CD4-positive, alpha-beta T cell (primary cell): ENCODE data around the gene SLC7A4. TPM values are rescaled to one million over a fixed set of nuclear protein-coding genes. Genes with fewer than 3 reads are reported as not detected.

Experiments used
- ATAC-seq: fragments of 200-7000 bp; cut with Tn5 transposase; one replicate; pipeline ENCODE4 v1.10.0; 2022; ENCODE audit warnings: mild to moderate bottlenecking; ENCODE audit not compliant: poor library complexity
- CTCF ChIA-PET: fragments of 350-600 bp; sonication (Branson Sonifier 250); formaldehyde crosslinking; loops from one replicate; lab custom pipeline; 2021; ENCODE audit warnings: antibody characterized with exemption, inconsistent platforms; lab: Charles Lee
- POLR2A ChIA-PET: fragments of 350-600 bp; sonication (Branson Sonifier 250); formaldehyde crosslinking; loops from one replicate; lab custom pipeline; 2021; ENCODE audit warnings: antibody characterized with exemption, inconsistent platforms; lab: Charles Lee
- DNase-seq, 14 experiments: peaks; one replicate each; pipeline ENCODE4 v3.0.0-alpha.2; 2013 to 2020; ENCODE audit warnings: mixed read lengths in 2 of 14
- H3K27ac ChIP-seq, 2 donors: one replicate each; pipeline versions ENCODE4 v1.5.1 to v1.7.0; 2013; ENCODE audit warnings: low read length in 2 of 2, low read depth in 1 of 2, mild to moderate bottlenecking in 1 of 2
- H3K27me3 ChIP-seq, 2 experiments: 1 replicate in 1 of 2; 2 replicates in 1 of 2; pipeline versions ENCODE4 v1.6.1 to v1.7.0; 2013; ENCODE audit warnings: low read length in 2 of 2, control low read depth in 1 of 2, mild to moderate bottlenecking in 1 of 2, moderate library complexity in 1 of 2; ENCODE audit not compliant: insufficient read depth in 2 of 2, control insufficient read depth in 1 of 2
- H3K36me3 ChIP-seq: one replicate; pipeline ENCODE4 v1.6.1; 2013; ENCODE audit warnings: low read length, control low read depth; ENCODE audit not compliant: insufficient read depth
- H3K4me1 ChIP-seq: one replicate; pipeline ENCODE4 v1.6.1; 2013; ENCODE audit warnings: low read length, control low read depth; ENCODE audit not compliant: insufficient read depth
- H3K4me3 ChIP-seq: one replicate; pipeline ENCODE4 v1.5.1; 2013; ENCODE audit warnings: mild to moderate bottlenecking, low read length, moderate library complexity
- H3K9me3 ChIP-seq, 2 experiments: 1 replicate in 1 of 2; 2 replicates in 1 of 2; pipeline versions ENCODE4 v1.6.1 to v1.7.0; 2013; ENCODE audit warnings: low read length in 2 of 2, mild to moderate bottlenecking in 2 of 2, control low read depth in 1 of 2, moderate library complexity in 1 of 2; ENCODE audit not compliant: control insufficient read depth in 1 of 2, insufficient read depth in 1 of 2
- H3K27ac Mint-ChIP-seq: one replicate; pipeline ENCODE4 v1.8.0; 2020; ENCODE audit warnings: mixed read lengths
- H3K27me3 Mint-ChIP-seq: one replicate; pipeline ENCODE4 v1.8.0; 2021; ENCODE audit warnings: mixed read lengths
- H3K36me3 Mint-ChIP-seq: one replicate; pipeline ENCODE4 v1.8.0; 2021; ENCODE audit warnings: low read depth, mixed read lengths
- H3K4me1 Mint-ChIP-seq: one replicate; pipeline ENCODE4 v1.8.0; 2021; ENCODE audit warnings: low read depth, mixed read lengths
- H3K4me3 Mint-ChIP-seq: one replicate; pipeline ENCODE4 v1.8.0; 2020; ENCODE audit warnings: mild to moderate bottlenecking, mixed read lengths
- H3K9me3 Mint-ChIP-seq: one replicate; pipeline ENCODE4 v1.8.0; 2020; ENCODE audit warnings: mixed read lengths
- CTCF ChIP-seq: fragments of 200-600 bp; IDR thresholded peaks from one replicate; pipeline ENCODE4 v1.8.0; 2022; ENCODE audit warnings: antibody characterized with exemption, mild to moderate bottlenecking
- intact Hi-C, 2 experiments: fragments of 100-400 bp; cut with DNase I in 1 of 2; cut with micrococcal nuclease in 1 of 2; formaldehyde crosslinking; loops; one replicate each; pipeline versions ENCODE4 v1.15.1 to v1.9.0; 2023 to 2025; cut with DNase I, micrococcal nuclease
- total RNA-seq, 174 experiments: library from RNA in 2 of 174; stranded (reverse) in 2 of 174; gene quantifications; one replicate each; pipeline ENCODE4 v1.2.3 and lab custom pipeline; 2021 to 2026

The SLC7A4 gene
- total RNA-seq, 2 experiments from 2014 or later: not detected

GRCh38 chr22:21078916-21079315, 46.6 kb upstream of the SLC7A4 start:
- ChIA-PET POLR2A (no interaction called here), CTCF (no interaction called here)
- no peak overlapping the region for H3K27ac ChIP-seq
- ATAC-seq (no peak), DNase-seq (no peak)
- H3K27me3 Mint-ChIP-seq: no peaks in the 10 kb centered on the region
- H3K9me3 ChIP-seq: no peaks in the 10 kb centered on the region
- TF ChIP-seq CTCF: no peak
- H3K4me3 ChIP-seq: no peak overlapping the region
- H3K9me3 Mint-ChIP-seq: no peaks in the 10 kb centered on the region
- no peaks in the 10 kb centered on the region for H3K27me3 ChIP-seq
- H3K4me3 Mint-ChIP-seq: no peak overlapping the region
- intact Hi-C loops: no loop called here
- H3K4me1 ChIP-seq: no peaks in the 10 kb centered on the region
- H3K27ac Mint-ChIP-seq: no peak overlapping the region
- H3K4me1 Mint-ChIP-seq: no peaks in the 10 kb centered on the region
- H3K36me3 Mint-ChIP-seq: no peaks in the 10 kb centered on the region
- H3K36me3 ChIP-seq: no peaks in the 10 kb centered on the region

GRCh38 chr22:21077884-21078508, 45.6 kb upstream of the SLC7A4 start:
- DNase-seq (no peak), ATAC-seq (no peak)
- Histone ChIP-seq H3K9me3 (no peaks in the 10 kb centered on the region), H3K4me1 (no peaks in the 10 kb centered on the region), H3K36me3 (no peaks in the 10 kb centered on the region), H3K4me3 (no peak overlapping the region), H3K27me3 (no peaks in the 10 kb centered on the region), H3K27ac (no peak overlapping the region)
- Mint-ChIP-seq H3K9me3 (no peaks in the 10 kb centered on the region), H3K36me3 (no peaks in the 10 kb centered on the region), H3K4me1 (no peaks in the 10 kb centered on the region), H3K27ac (no peak overlapping the region), H3K4me3 (no peak overlapping the region), H3K27me3 (no peaks in the 10 kb centered on the region)
- ChIA-PET CTCF (no interaction called here), POLR2A (no interaction called here)
- intact Hi-C loops: no loop called here
- TF ChIP-seq CTCF: no peak

GRCh38 chr22:21076912-21077625, 44.7 kb upstream of the SLC7A4 start:
- Mint-ChIP-seq H3K36me3 (no peaks in the 10 kb centered on the region), H3K27me3 (no peaks in the 10 kb centered on the region), H3K4me1 (no peaks in the 10 kb centered on the region), H3K9me3 (no peaks in the 10 kb centered on the region), H3K4me3 (no peak overlapping the region), H3K27ac (no peak overlapping the region)
- Histone ChIP-seq H3K9me3 (no peaks in the 10 kb centered on the region), H3K4me1 (no peaks in the 10 kb centered on the region), H3K4me3 (no peak overlapping the region), H3K27me3 (no peaks in the 10 kb centered on the region), H3K27ac (no peak overlapping the region), H3K36me3 (no peaks in the 10 kb centered on the region)
- no peak for DNase-seq
- no peak for TF ChIP-seq CTCF
- ATAC-seq: no peak
- CTCF ChIA-PET: no interaction called here
- intact Hi-C loops: no loop called here
- POLR2A ChIA-PET: no interaction called here
